MM.1S (cell line): ENCODE data around the gene PYM1.
A peak's percentile ranks its signal among the peaks of the same experiment; 100 is the strongest.

Experiments
- DNase-seq: peaks from one replicate; pipeline ENCODE4 v3.0.0-alpha.2; 2015
- H2AFZ ChIP-seq: fragments of 300-600 bp; sonication (generic); 2 replicates; pipeline ENCODE4 v1.6.0; 2016; ENCODE audit warnings: antibody characterized with exemption, low read length
- H3F3A ChIP-seq: fragments of 300-600 bp; sonication (generic); 2 replicates; pipeline ENCODE4 v1.6.1; 2016; ENCODE audit warnings: mild to moderate bottlenecking, antibody characterized with exemption, low read length, moderate library complexity, mixed read lengths; ENCODE audit not compliant: insufficient read depth
- H3K27ac ChIP-seq: fragments of 300-600 bp; sonication (generic); 2 replicates; pipeline ENCODE4 v1.5.1; 2016; ENCODE audit warnings: mild to moderate bottlenecking, low read length
- H3K27me3 ChIP-seq: fragments of 300-600 bp; sonication (generic); replicated peaks from 2 replicates; pipeline ENCODE4 v1.6.0; 2016; ENCODE audit warnings: low read length; ENCODE audit not compliant: insufficient read depth
- H3K36me3 ChIP-seq: fragments of 300-600 bp; sonication (generic); replicated peaks from 2 replicates; pipeline ENCODE4 v1.6.1; 2016; ENCODE audit warnings: mild to moderate bottlenecking, low read length, mixed read lengths; ENCODE audit not compliant: insufficient read depth
- H3K4me1 ChIP-seq: fragments of 300-600 bp; sonication (generic); 2 replicates; pipeline ENCODE4 v1.6.1; 2016; ENCODE audit warnings: low read length, mixed read lengths
- H3K4me2 ChIP-seq: fragments of 300-600 bp; sonication (generic); 2 replicates; pipeline ENCODE4 v1.6.0; 2016; ENCODE audit warnings: low read depth, low read length
- H3K4me3 ChIP-seq: fragments of 300-600 bp; sonication (generic); 2 replicates; pipeline ENCODE4 v1.5.1; 2016; ENCODE audit warnings: low read length, mixed read lengths
- H3K79me2 ChIP-seq: fragments of 300-600 bp; sonication (generic); 2 replicates; pipeline ENCODE4 v1.6.1; 2016; ENCODE audit warnings: mixed run types, low read length, mixed read lengths
- H3K9ac ChIP-seq: fragments of 300-600 bp; sonication (generic); 2 replicates; pipeline ENCODE4 v1.6.1; 2016; ENCODE audit warnings: low read length, mixed read lengths
- H3K9me2 ChIP-seq: fragments of 300-600 bp; sonication (generic); replicated peaks from 2 replicates; pipeline ENCODE4 v1.6.1; 2016; ENCODE audit warnings: mild to moderate bottlenecking, low read length, mixed read lengths; ENCODE audit not compliant: insufficient read depth
- H3K9me3 ChIP-seq: fragments of 300-600 bp; sonication (generic); replicated peaks from 2 replicates; pipeline ENCODE4 v1.6.1; 2016; ENCODE audit warnings: mild to moderate bottlenecking, low read length, mixed read lengths; ENCODE audit not compliant: insufficient read depth
- H4K20me1 ChIP-seq: fragments of 300-600 bp; sonication (generic); 2 replicates; pipeline ENCODE4 v1.6.1; 2016; ENCODE audit warnings: mild to moderate bottlenecking, low read length, moderate library complexity, mixed read lengths; ENCODE audit not compliant: insufficient read depth
- CTCF ChIP-seq: fragments of 300-600 bp; sonication (generic); IDR thresholded peaks from 2 replicates; pipeline ENCODE4 v1.5.1; 2016; ENCODE audit warnings: antibody characterized with exemption, low read length, mixed read lengths
- EZH2 ChIP-seq: fragments of 300-600 bp; sonication (generic); optimal IDR thresholded peaks from 2 replicates; pipeline ENCODE3; 2017; ENCODE audit warnings: low read depth, mild to moderate bottlenecking, antibody characterized with exemption, low read length, mixed read lengths
- EZH2phosphoT487 ChIP-seq: fragments of 300-600 bp; sonication (generic); IDR thresholded peaks from 2 replicates; pipeline ENCODE4 v1.6.1; 2018; ENCODE audit warnings: antibody characterized with exemption, low read length

Gene PYM1

GRCh38 chr12:55933169-55933798 is 5.6 kb upstream of the PYM1 start:
- Histone ChIP-seq H3K4me2 (no peak overlapping the region), H3K27ac (no peak overlapping the region), H3K9ac (no peak overlapping the region)

GRCh38 chr12:55932551-55932910 is 4.8 kb upstream of the PYM1 start:
- peaks cover 25% of the 10 kb centered on the region for H3K4me1 ChIP-seq
- H3K27ac ChIP-seq: no peak overlapping the region
- DNase-seq: no peak
- no peaks in the 10 kb centered on the region for H3K9me2 ChIP-seq
- peaks cover 24% of the 10 kb centered on the region for H3F3A ChIP-seq
- no peaks in the 10 kb centered on the region for H4K20me1 ChIP-seq
- H3K27me3 ChIP-seq: 0 out of 2 replicates have a peak, but pooled peaks cover 10% of the 10 kb centered on the region
- no peak overlapping the region; the same call in 1 of the 2 replicates for H3K4me3 ChIP-seq
- H3K79me2 ChIP-seq: peaks cover under 1% of the 10 kb centered on the region
- no peak for TF ChIP-seq CTCF
- TF ChIP-seq EZH2phosphoT487: no peak
- TF ChIP-seq EZH2: no peak
- H3K9me3 ChIP-seq: no peaks in the 10 kb centered on the region
- no peak overlapping the region for H3K9ac ChIP-seq
- H2AFZ ChIP-seq: no peak overlapping the region
- H3K4me2 ChIP-seq: peak overlapping the region; percentile 79; the same call in 1 of the 2 replicates
- H3K36me3 ChIP-seq: no peaks in the 10 kb centered on the region

More at GRCh38 chr12:55933169-55933798, 5.6 kb upstream of the PYM1 start:
- H3F3A ChIP-seq: peaks cover 18% of the 10 kb centered on the region
- H3K9me3 ChIP-seq: no peaks in the 10 kb centered on the region
- H3K9me2 ChIP-seq: no peaks in the 10 kb centered on the region
- H3K36me3 ChIP-seq: no peaks in the 10 kb centered on the region
- no peak overlapping the region for H2AFZ ChIP-seq
- DNase-seq: no peak
- no peak overlapping the region for H3K4me3 ChIP-seq
- 0 out of 2 replicates have a peak, but pooled peaks cover 10% of the 10 kb centered on the region for H3K27me3 ChIP-seq
- TF ChIP-seq EZH2 (no peak), EZH2phosphoT487 (no peak), CTCF (no peak)
- H3K4me1 ChIP-seq: peaks cover 25% of the 10 kb centered on the region
- no peaks in the 10 kb centered on the region for H4K20me1 ChIP-seq
- H3K79me2 ChIP-seq: no peaks in the 10 kb centered on the region

- DNase-seq: no peak
- Histone ChIP-seq H3K4me3 (peak overlapping the region; percentile 55), H2AFZ (peak overlapping the region; percentile 93), H3K79me2 (peaks cover 6% of the 10 kb centered on the region), H3K27ac (no peak overlapping the region), H3K9me2 (no peaks in the 10 kb centered on the region), H3K36me3 (no peaks in the 10 kb centered on the region), H3K9me3 (no peaks in the 10 kb centered on the region), H3K4me2 (peak overlapping the region; percentile 79), H3K27me3 (0 out of 2 replicates have a peak, but pooled peaks cover 10% of the 10 kb centered on the region), H3K4me1 (peaks cover 25% of the 10 kb centered on the region), H3K9ac (peak overlapping the region; percentile 33; the same call in 1 of the 2 replicates), H3F3A (peaks cover 30% of the 10 kb centered on the region), H4K20me1 (no peaks in the 10 kb centered on the region)
- TF ChIP-seq CTCF (no peak), EZH2phosphoT487 (no peak), EZH2 (no peak)
Measured at GRCh38 chr12:55931780-55932550, 4.3 kb upstream of the PYM1 start.
